Naive thymus-derived CD4-positive, alpha-beta T cell (primary cell): ENCODE measurements around the gene INPP5A. TPM values are rescaled to one million over a fixed set of nuclear protein-coding genes. Genes with fewer than 3 reads are reported as not detected.

ENCODE experiments used
- ATAC-seq: fragments of 150-1000 bp; cut with Tn5 transposase; 2 replicates; pipeline ENCODE4 v1.10.0; 2021; ENCODE audit warnings: mild to moderate bottlenecking, moderate library complexity
- CTCF ChIA-PET: fragments of 350-600 bp; sonication (Branson Sonifier 250); formaldehyde crosslinking; loops from one replicate; lab custom pipeline; 2021; ENCODE audit warnings: antibody characterized with exemption; lab: Charles Lee
- POLR2A ChIA-PET: fragments of 350-600 bp; sonication (Branson Sonifier 250); formaldehyde crosslinking; loops from one replicate; lab custom pipeline; 2021; ENCODE audit warnings: antibody characterized with exemption, inconsistent platforms; lab: Charles Lee
- DNase-seq, 9 donors: peaks; one replicate each; pipeline versions ENCODE4 v3.0.0 to v3.0.0-alpha.2; 2020 to 2022; ENCODE audit warnings: mixed read lengths in 1 of 9
- H3K27ac ChIP-seq: one replicate; pipeline ENCODE4 v1.7.0; 2013; ENCODE audit warnings: mild to moderate bottlenecking, low read depth, low read length, moderate library complexity
- H3K27me3 ChIP-seq, 2 donors: one replicate each; pipeline ENCODE4 v1.7.0; 2013; ENCODE audit warnings: low read length in 2 of 2, mild to moderate bottlenecking in 2 of 2, moderate library complexity in 2 of 2; ENCODE audit not compliant: control insufficient read depth in 2 of 2, insufficient read depth in 2 of 2
- H3K36me3 ChIP-seq, 3 experiments: 1 replicate in 2 of 3; 2 replicates in 1 of 3; pipeline ENCODE4 v1.7.0; 2013; ENCODE audit warnings: low read length in 3 of 3, mild to moderate bottlenecking in 3 of 3, moderate library complexity in 1 of 3; ENCODE audit not compliant: insufficient read depth in 3 of 3, control insufficient read depth in 2 of 3
- H3K4me1 ChIP-seq, 2 donors: one replicate each; pipeline ENCODE4 v1.7.0; 2013; ENCODE audit warnings: low read length in 2 of 2, mild to moderate bottlenecking in 2 of 2, moderate library complexity in 1 of 2; ENCODE audit not compliant: control insufficient read depth in 2 of 2, insufficient read depth in 2 of 2
- H3K4me3 ChIP-seq: 2 replicates; pipeline ENCODE4 v1.7.0; 2013; ENCODE audit warnings: mild to moderate bottlenecking, low read length
- H3K9me3 ChIP-seq, 3 experiments: 1 replicate in 2 of 3; 2 replicates in 1 of 3; pipeline ENCODE4 v1.7.0; 2013; ENCODE audit warnings: low read length in 3 of 3; ENCODE audit not compliant: control insufficient read depth in 2 of 3
- H3K27ac Mint-ChIP-seq, 9 donors: one replicate each; pipeline ENCODE4 v1.8.0; 2020 to 2022; ENCODE audit warnings: mixed read lengths in 9 of 9, mild to moderate bottlenecking in 8 of 9, moderate library complexity in 5 of 9, inconsistent platforms in 2 of 9
- H3K27me3 Mint-ChIP-seq, 5 donors: one replicate each; pipeline ENCODE4 v1.8.0; 2021 to 2022; ENCODE audit warnings: mixed read lengths in 5 of 5, mild to moderate bottlenecking in 1 of 5
- H3K36me3 Mint-ChIP-seq, 5 donors: one replicate each; pipeline ENCODE4 v1.8.0; 2020 to 2022; ENCODE audit warnings: mixed read lengths in 5 of 5, mild to moderate bottlenecking in 3 of 5, inconsistent platforms in 1 of 5
- H3K4me1 Mint-ChIP-seq, 7 donors: one replicate each; pipeline ENCODE4 v1.8.0; 2020 to 2022; ENCODE audit warnings: mixed read lengths in 7 of 7, mild to moderate bottlenecking in 3 of 7, inconsistent platforms in 1 of 7
- H3K4me3 Mint-ChIP-seq, 10 donors: one replicate each; pipeline ENCODE4 v1.8.0; 2020 to 2022; ENCODE audit warnings: mild to moderate bottlenecking in 10 of 10, mixed read lengths in 10 of 10, moderate library complexity in 6 of 10, inconsistent platforms in 2 of 10
- H3K9me3 Mint-ChIP-seq, 11 donors: one replicate each; pipeline ENCODE4 v1.8.0; 2020 to 2022; ENCODE audit warnings: mixed read lengths in 11 of 11, mild to moderate bottlenecking in 4 of 11, inconsistent platforms in 1 of 11, moderate library complexity in 1 of 11
- intact Hi-C, 2 donors: fragments of 100-400 bp; cut with micrococcal nuclease; formaldehyde crosslinking; loops; one replicate each; pipeline ENCODE4 v1.15.1; 2023
- polyA plus RNA-seq, 2 donors: library from polyadenylated mRNA; unstranded; fragments of 300-500 nt; fragmentation: Illumina TruSeq; gene quantifications; one replicate each; pipeline ENCODE4 v1.2.3, GENCODE V29; 2021
- total RNA-seq, 6 experiments: library from RNA in 5 of 6; stranded (reverse) in 5 of 6; gene quantifications; 1 replicate in 5 of 6; 2 replicates in 1 of 6; pipeline ENCODE4 v1.2.3 and lab custom pipeline; 2021 to 2026

The INPP5A gene
- total and polyA plus RNA-seq, 7 experiments from 2014 or later: 0.97 to 30.7 (median 25.0) TPM

GRCh38 chr10:132536877-132537683 is 507 bp upstream of the INPP5A start:
- peak overlapping the region in 5 of 9 donors; percentile 44 to 78 (median 76) for H3K27ac Mint-ChIP-seq
- peak overlapping the region; percentile 57 for H3K4me3 ChIP-seq
- intact Hi-C loops: loop anchor here (1.0 to 10.0 kb wide), 25 partner anchors 14 to 855 kb away; partner anchors contain the start of genes DPYSL4 (in 2 of the 2), LRRC27 (in 2 of the 2), PAOX (in 2 of the 2) and ECHS1 (in 1 of the 2)
- H3K9me3 ChIP-seq: no peaks in the 10 kb centered on the region
- H3K27ac ChIP-seq: peak overlapping the region; percentile 81
- H3K4me3 Mint-ChIP-seq: peak overlapping the region; percentile 73 to 98 (median 78)
- H3K9me3 Mint-ChIP-seq: peaks cover 0 to 4% (median under 1%) of the 10 kb centered on the region in 11 donors
- H3K36me3 Mint-ChIP-seq: peaks cover 0 to 5% (median 0%) of the 10 kb centered on the region in 5 donors
- DNase-seq: peak; percentile 100
- ChIA-PET POLR2A (interaction anchor here (0.7 to 1.5 kb wide), 2 partner anchors 34 to 78 kb away, joined by 3 to 4 read pairs; no protein-coding TSS in a partner anchor), CTCF (interaction anchor here (0.9 kb wide), 1 partner anchor 96 kb away, joined by 3 read pairs; no protein-coding TSS in a partner anchor)
- H3K27me3 ChIP-seq: no peaks in the 10 kb centered on the region
- peaks cover 0 to 27% (median 0%) of the 10 kb centered on the region in 5 donors for H3K27me3 Mint-ChIP-seq
- peaks cover 11 to 40% of the 10 kb centered on the region in 2 donors for H3K4me1 ChIP-seq
- ATAC-seq: peak; percentile 94
- no peaks in the 10 kb centered on the region for H3K36me3 ChIP-seq
- peaks cover 33 to 53% (median 42%) of the 10 kb centered on the region in 7 donors for H3K4me1 Mint-ChIP-seq

- intact Hi-C loops: loop anchor here (5.0 to 10.0 kb wide), 10 partner anchors 57 to 854 kb away; partner anchors contain the start of genes PAOX (in 2 of the 2), DPYSL4 (in 1 of the 2), ECHS1 (in 1 of the 2) and MTG1 (in 1 of the 2)
- H3K27me3 Mint-ChIP-seq: peaks cover 0 to 19% (median 0%) of the 10 kb centered on the region in 5 donors
- peaks cover 0 to 7% (median 0%) of the 10 kb centered on the region in 5 donors for H3K36me3 Mint-ChIP-seq
- Histone ChIP-seq H3K9me3 (no peaks in the 10 kb centered on the region), H3K36me3 (no peaks in the 10 kb centered on the region), H3K27ac (peak overlapping the region; percentile 86), H3K27me3 (no peaks in the 10 kb centered on the region), H3K4me1 (peaks cover 11 to 45% of the 10 kb centered on the region in 2 donors), H3K4me3 (peak overlapping the region; percentile 74)
- ATAC-seq: no peak
- no peaks in the 10 kb centered on the region for H3K9me3 Mint-ChIP-seq
- POLR2A ChIA-PET: interaction anchor here (5.0 kb wide), 1 partner anchor 13 kb away, joined by 26 read pairs; no protein-coding TSS in a partner anchor
- H3K4me3 Mint-ChIP-seq: peak overlapping the region; percentile 85 to 98 (median 92)
- peak overlapping the region; percentile 89 to 97 (median 94) for H3K27ac Mint-ChIP-seq
- peak in 2 of 9 donors; percentile 17 to 27 for DNase-seq
- H3K4me1 Mint-ChIP-seq: peaks cover 43 to 64% (median 51%) of the 10 kb centered on the region in 7 donors
- CTCF ChIA-PET: interaction anchor here (2.0 kb wide), 1 partner anchor 13 kb away, joined by 8 read pairs; no protein-coding TSS in a partner anchor
Measured at GRCh38 chr10:132538031-132538789, 623 bp downstream of the INPP5A start.

GRCh38 chr10:132538790-132539421 is 1.3 kb downstream of the INPP5A start:
- DNase-seq: peak in 2 of 9 donors; percentile 13 to 20
- POLR2A ChIA-PET: interaction anchor here (1.4 to 5.0 kb wide), 2 partner anchors 12 to 16 kb away, joined by 4 to 26 read pairs; no protein-coding TSS in a partner anchor
- ATAC-seq: no peak

GRCh38 chr10:132539431-132539839 is 1.8 kb downstream of the INPP5A start:
- Mint-ChIP-seq H3K4me3 (peak overlapping the region; percentile 85 to 98 (median 92)), H3K27me3 (peaks cover 0 to 13% (median 0%) of the 10 kb centered on the region in 5 donors), H3K4me1 (peaks cover 54 to 75% (median 62%) of the 10 kb centered on the region in 7 donors), H3K27ac (peak overlapping the region; percentile 89 to 97 (median 94)), H3K36me3 (peaks cover 0 to 10% (median 0%) of the 10 kb centered on the region in 5 donors), H3K9me3 (no peaks in the 10 kb centered on the region)
- ChIA-PET CTCF (interaction anchor here (0.6 to 2.0 kb wide), 7 partner anchors 8 to 96 kb away, joined by 3 to 9 read pairs (median 3); no protein-coding TSS in a partner anchor), POLR2A (interaction anchor here (1.4 to 5.0 kb wide), 3 partner anchors 11 to 16 kb away, joined by 3 to 26 read pairs (median 4); no protein-coding TSS in a partner anchor)
- Histone ChIP-seq H3K9me3 (no peaks in the 10 kb centered on the region), H3K36me3 (no peaks in the 10 kb centered on the region), H3K4me3 (peak overlapping the region; percentile 74), H3K4me1 (peaks cover 11 to 57% of the 10 kb centered on the region in 2 donors), H3K27ac (peak overlapping the region; percentile 86), H3K27me3 (no peaks in the 10 kb centered on the region)
- ATAC-seq (no peak), DNase-seq (peak in 7 of 9 donors; percentile 52 to 76 (median 66))
- intact Hi-C loops: loop anchor here (5.0 to 10.0 kb wide), 10 partner anchors 55 to 853 kb away; partner anchors contain the start of genes PAOX (in 2 of the 2), DPYSL4 (in 1 of the 2), ECHS1 (in 1 of the 2) and MTG1 (in 1 of the 2)

More at GRCh38 chr10:132538790-132539421, 1.3 kb downstream of the INPP5A start:
- Histone ChIP-seq H3K27ac (peak overlapping the region; percentile 86), H3K4me1 (peaks cover 11 to 52% of the 10 kb centered on the region in 2 donors), H3K27me3 (no peaks in the 10 kb centered on the region), H3K36me3 (no peaks in the 10 kb centered on the region), H3K4me3 (peak overlapping the region; percentile 74), H3K9me3 (no peaks in the 10 kb centered on the region)
- CTCF ChIA-PET: interaction anchor here (0.8 to 2.0 kb wide), 4 partner anchors 9 to 87 kb away, joined by 3 to 8 read pairs (median 4); no protein-coding TSS in a partner anchor
- intact Hi-C loops: loop anchor here (5.0 to 10.0 kb wide), 10 partner anchors 56 to 853 kb away; partner anchors contain the start of genes PAOX (in 2 of the 2), DPYSL4 (in 1 of the 2), ECHS1 (in 1 of the 2) and MTG1 (in 1 of the 2)
- Mint-ChIP-seq H3K9me3 (no peaks in the 10 kb centered on the region), H3K4me3 (peak overlapping the region; percentile 85 to 98 (median 92)), H3K36me3 (peaks cover 0 to 7% (median 0%) of the 10 kb centered on the region in 5 donors), H3K4me1 (peaks cover 48 to 71% (median 56%) of the 10 kb centered on the region in 7 donors), H3K27ac (peak overlapping the region; percentile 89 to 97 (median 94)), H3K27me3 (peaks cover 0 to 14% (median 0%) of the 10 kb centered on the region in 5 donors)

DNA sequence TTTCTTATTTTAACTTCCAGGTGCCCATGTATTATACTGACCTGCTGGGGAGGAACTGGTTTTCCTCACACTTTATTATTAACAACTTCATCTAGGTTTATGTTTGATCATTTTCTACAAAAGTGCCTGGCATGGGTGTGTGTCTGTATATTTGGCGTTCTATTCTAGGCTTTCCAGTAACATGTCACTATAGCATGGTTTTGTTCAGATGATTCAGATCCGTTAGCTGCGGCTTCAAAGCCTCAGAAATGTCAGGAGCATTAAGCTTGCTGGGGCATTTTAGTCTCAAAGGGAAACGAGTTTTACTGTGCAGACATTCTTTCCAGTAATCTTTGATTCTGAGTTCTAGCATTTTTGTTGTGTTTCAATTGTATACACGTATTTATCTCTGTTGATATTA is 2.3 kb downstream of the INPP5A start:
- ATAC-seq: no peak
- Histone ChIP-seq H3K4me1 (peaks cover 11 to 61% of the 10 kb centered on the region in 2 donors), H3K9me3 (no peaks in the 10 kb centered on the region), H3K36me3 (no peaks in the 10 kb centered on the region), H3K27ac (peak overlapping the region; percentile 86), H3K4me3 (peak overlapping the region; percentile 74), H3K27me3 (no peaks in the 10 kb centered on the region)
- ChIA-PET POLR2A (interaction anchor here (1.4 to 5.0 kb wide), 3 partner anchors 11 to 15 kb away, joined by 3 to 26 read pairs (median 4); no protein-coding TSS in a partner anchor), CTCF (interaction anchor here (0.6 to 2.0 kb wide), 7 partner anchors 8 to 96 kb away, joined by 3 to 9 read pairs (median 3); no protein-coding TSS in a partner anchor)
- Mint-ChIP-seq H3K4me3 (peak overlapping the region; percentile 85 to 98 (median 92)), H3K27ac (peak overlapping the region; percentile 82 to 96 (median 91)), H3K36me3 (peaks cover 0 to 11% (median 0%) of the 10 kb centered on the region in 5 donors), H3K27me3 (peaks cover 0 to 9% (median 0%) of the 10 kb centered on the region in 5 donors), H3K9me3 (no peaks in the 10 kb centered on the region), H3K4me1 (peaks cover 54 to 75% (median 66%) of the 10 kb centered on the region in 7 donors)
- intact Hi-C loops: loop anchor here (1.0 to 10.0 kb wide), 13 partner anchors 11 to 852 kb away; partner anchors contain the start of genes PAOX (in 2 of the 2), DPYSL4 (in 1 of the 2), ECHS1 (in 1 of the 2) and MTG1 (in 1 of the 2)
- peak in 4 of 9 donors; percentile 23 to 51 (median 46) for DNase-seq
